Hematopoietic multipotent progenitor cell (in vitro differentiated cells): Measurements from ENCODE around the gene LILRB2. TPM values are rescaled to one million over a fixed set of nuclear protein-coding genes. Genes with fewer than 3 reads are reported as not detected.
"Not testable (repeated sequence)": the region's sequence is repeated elsewhere in the genome, so short reads cannot be mapped to it uniquely, and the experiment has no call there.

Source experiments
- DNase-seq, 3 donors: peaks; one replicate each; pipeline ENCODE4 v3.0.0-alpha.2; 2011 to 2015; ENCODE audit warnings: low read depth in 2 of 3, low spot score in 2 of 3
- small RNA-seq: library from RNA; depleted of rRNA; stranded (forward); fragments of <200 nt; gene quantifications from one replicate; pipeline ENCODE3, GENCODE V24; 2012
- total RNA-seq: library from RNA; depleted of rRNA; stranded (reverse); fragments of >200 nt; gene quantifications from one replicate; pipeline ENCODE4 v1.2.3, GENCODE V29; 2012

The LILRB2 gene
- total RNA-seq, 1 donor = 3.8 TPM

DNA sequence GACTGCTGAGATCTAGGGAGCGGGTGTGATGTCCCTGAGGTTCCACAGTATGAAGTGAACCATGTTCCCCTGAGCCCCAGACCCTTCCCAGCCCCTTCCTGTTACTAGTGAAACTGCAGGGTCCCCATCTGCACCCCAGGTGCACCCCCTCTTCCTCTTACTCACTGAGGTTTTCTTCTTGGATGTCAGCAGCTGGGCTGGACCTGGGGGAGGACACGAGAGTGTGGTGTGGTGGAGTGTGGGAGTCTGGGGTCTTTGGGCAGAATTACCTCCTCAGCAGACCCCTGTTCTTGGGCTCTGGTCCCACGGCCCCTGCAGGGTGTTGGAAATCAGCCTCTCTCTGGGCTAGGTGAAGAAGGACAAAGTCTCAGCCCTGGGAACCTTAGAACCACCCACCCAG, 35.0 kb downstream of the LILRB2 start:
- DNase-seq = no peak

DNA sequence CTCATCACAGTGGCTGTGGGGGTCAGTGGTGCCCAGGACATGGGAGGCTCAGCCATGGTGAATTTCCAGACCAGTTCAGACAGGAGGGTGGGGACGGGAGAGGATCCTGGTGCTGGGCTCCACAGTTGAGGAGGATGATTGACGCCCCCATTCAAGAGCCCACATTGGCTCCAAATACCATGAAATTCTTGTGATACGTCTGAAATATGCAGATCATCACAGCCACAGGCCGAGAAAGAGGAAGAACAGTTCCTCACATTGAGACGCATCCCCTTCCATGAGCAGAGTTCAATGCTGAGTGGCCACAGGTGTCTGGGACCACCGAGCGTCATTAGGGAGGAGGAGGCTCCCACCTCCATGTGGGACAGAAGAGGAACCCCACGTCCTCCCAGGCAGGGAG, 37.1 kb downstream of the LILRB2 start:
- not testable (repeated sequence) for DNase-seq

DNA sequence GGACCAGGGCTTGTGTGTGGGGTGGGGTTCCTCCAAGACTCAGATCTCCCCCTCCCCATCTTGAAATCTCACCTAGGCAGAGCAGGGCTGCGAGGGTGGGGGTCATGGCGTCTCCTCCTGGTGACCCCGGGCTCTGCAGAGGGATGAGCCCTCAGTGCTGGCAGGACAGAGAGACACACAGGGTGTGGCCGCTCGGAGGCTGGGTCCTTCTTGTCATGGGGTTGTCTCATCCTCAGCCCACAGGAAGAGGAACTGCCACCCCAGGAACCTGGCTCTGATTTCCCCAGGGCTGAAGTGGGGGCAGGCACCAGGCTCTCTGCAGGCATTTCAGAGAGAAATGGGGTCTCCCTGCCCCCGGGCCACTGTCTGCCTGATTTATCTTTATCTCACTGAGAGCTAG, 38.3 kb downstream of the LILRB2 start, which contains the start of gene LILRA6:
LILRA6 (minus strand) TSS at position 145 of the 400 bp plus-strand sequence.
- DNase-seq = not testable (repeated sequence)

DNA sequence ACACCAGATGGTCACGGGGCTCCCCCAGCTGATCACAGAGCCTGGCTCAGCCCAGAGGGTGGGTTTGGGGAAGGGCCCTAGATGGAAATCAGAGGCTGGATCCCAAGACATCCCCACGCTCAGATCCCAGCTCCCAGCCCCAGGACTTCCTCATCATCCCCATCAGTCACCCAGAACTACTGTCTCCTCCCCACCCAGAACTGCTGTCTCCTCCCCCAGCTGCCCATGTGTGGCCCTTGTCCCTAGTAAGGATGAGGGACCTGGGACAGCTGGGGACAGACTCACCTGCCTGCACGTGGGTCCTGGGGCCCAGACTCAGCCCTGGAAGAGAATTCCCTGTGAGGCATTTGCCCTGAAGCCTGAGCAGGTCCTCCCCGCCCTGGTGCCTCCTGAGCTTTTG, 38.7 kb downstream of the LILRB2 start:
- not testable (repeated sequence) for DNase-seq

DNA sequence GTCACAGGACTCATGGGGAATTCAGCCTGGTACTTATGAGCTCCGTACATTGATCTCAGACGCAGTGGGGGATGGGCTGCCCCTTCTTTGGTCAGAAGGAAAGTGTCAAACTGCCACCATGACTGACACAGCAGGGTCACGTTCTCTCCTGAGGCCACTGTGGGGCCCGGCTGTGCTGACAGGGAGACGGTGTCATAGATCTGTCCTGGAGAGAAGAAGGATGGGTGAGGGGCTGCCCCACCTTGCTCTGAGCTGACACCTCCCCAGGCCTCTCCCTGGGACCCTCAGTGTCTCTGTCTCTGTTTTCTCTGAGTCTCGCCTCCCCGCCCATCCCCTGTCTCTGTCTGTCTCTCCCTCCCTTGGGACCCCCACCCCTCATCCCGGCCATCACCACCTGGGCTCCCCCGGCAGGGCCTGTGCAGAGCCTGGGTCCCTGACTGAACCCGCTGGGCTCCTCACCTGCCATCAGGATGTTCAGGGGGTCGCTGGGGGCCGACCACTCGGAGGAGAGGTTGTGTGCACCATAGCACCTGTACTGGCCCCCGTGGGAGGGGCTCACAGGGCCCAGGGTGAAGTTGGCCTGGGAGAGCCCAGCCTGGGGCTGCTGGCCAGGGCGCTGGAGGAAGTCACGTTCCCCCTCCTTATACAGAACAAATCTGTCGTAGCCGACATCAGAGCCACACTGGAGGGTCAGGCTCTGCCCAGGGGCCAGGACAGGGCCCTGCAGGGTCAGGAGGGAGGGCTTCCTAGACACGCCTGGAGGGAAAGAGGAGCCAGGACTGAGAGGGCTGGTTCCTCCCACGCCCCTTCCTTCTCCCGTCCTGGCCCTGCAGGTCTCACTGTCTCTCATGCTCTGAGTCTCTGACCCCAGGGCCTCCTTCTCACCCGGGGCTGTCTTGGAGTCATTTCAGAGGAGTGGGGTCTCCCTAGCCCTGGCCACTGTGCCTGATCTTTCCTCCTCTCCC, 40.3 kb downstream of the LILRB2 start:
- not testable (repeated sequence) for DNase-seq

- not testable (repeated sequence) for DNase-seq
Measured at GRCh38 chr19:54239491-54240371, 41.2 kb downstream of the LILRB2 start.

DNA sequence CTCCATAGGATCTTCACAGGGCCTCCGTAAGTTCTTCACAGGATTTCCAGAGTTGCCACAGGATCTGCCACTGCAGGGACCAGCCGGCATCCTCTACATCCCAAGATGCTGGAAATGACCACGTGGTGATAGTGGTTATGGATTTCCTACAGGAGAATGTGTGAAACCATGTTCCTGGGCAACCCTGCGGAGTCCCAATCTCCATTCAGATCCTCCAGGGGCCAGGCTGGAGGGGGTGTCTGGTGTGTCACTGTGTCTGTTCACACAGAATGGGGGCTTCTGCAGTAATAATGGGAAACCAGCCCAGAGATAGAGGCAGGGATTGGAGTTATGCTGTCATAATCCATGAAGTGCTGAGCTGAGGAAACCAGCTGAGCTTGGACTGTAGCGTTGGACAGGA, 47.0 kb downstream of the LILRB2 start:
- DNase-seq = no peak

GRCh38 chr19:54231077-54231931, 49.6 kb downstream of the LILRB2 start:
- DNase-seq = peak; percentile 82 to 93 (median 90)

- no peak for DNase-seq
Measured at GRCh38 chr19:54230031-54230430, 50.9 kb downstream of the LILRB2 start.

- no peak for DNase-seq
Measured at GRCh38 chr19:54229146-54229545, 51.8 kb downstream of the LILRB2 start.

GRCh38 chr19:54224619-54225018, 56.3 kb downstream of the LILRB2 start:
- DNase-seq = not testable (repeated sequence)

DNA sequence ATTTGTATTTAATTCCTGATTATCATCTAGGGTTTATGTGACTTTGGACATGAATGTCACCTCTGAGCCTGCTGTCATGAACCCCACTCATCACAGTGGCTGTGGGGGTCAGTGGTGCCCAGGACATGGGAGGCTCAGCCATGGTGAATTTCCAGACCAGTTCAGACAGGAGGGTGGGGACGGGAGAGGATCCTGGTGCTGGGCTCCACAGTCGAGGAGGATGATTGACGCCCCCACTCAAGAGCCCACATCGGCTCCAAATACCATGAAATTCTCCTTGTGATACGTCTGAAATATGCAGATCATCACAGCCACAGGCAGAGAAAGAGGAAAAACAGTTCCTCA, 57.0 kb downstream of the LILRB2 start:
- not testable (repeated sequence) for DNase-seq

Small RNA genes lying within 50 kb of the gene (small RNA-seq; reads per million reads assigned to genes)
- gene AC245884.12 = not detected
- gene MIR4752 = not detected
- gene RNU6-1307P = not detected

Other genes starting within 250 kb of the LILRB2 start
- gene VSTM1, start 217.2 kb downstream of the LILRB2 start, total RNA-seq = 2.2 TPM
- not detected for gene TARM1, start 199.7 kb downstream of the LILRB2 start, total RNA-seq
- 0.54 TPM for gene OSCAR, start 180.3 kb downstream of the LILRB2 start, total RNA-seq
- 18.9 TPM for gene NDUFA3, start 178.3 kb downstream of the LILRB2 start, total RNA-seq
- 14.3 TPM for gene TFPT, start 165.5 kb downstream of the LILRB2 start, total RNA-seq
- 77.0 TPM for gene PRPF31, start 165.4 kb downstream of the LILRB2 start, total RNA-seq
- 20.2 TPM for gene CNOT3, start 143.3 kb downstream of the LILRB2 start, total RNA-seq
- gene LENG1, start 121.4 kb downstream of the LILRB2 start, total RNA-seq = 4.8 TPM
- under 0.01 TPM for gene TMC4, start 108.0 kb downstream of the LILRB2 start, total RNA-seq
- 270 TPM for gene MBOAT7, start 91.5 kb downstream of the LILRB2 start, total RNA-seq
- gene TSEN34, start 89.8 kb downstream of the LILRB2 start, total RNA-seq = 80.0 TPM
- gene RPS9, start 80.3 kb downstream of the LILRB2 start, total RNA-seq = 4,994 TPM
- gene LILRB3, start 58.1 kb downstream of the LILRB2 start, total RNA-seq = 1.1 TPM
- 0.27 TPM for gene LILRA6, start 38.3 kb downstream of the LILRB2 start, total RNA-seq
- gene LILRB5, start 23.8 kb downstream of the LILRB2 start, total RNA-seq = under 0.01 TPM
- 3.8 TPM for gene LILRA5, start 32.1 kb upstream of the LILRB2 start, total RNA-seq
- 0.27 TPM for gene LILRA4, start 58.1 kb upstream of the LILRB2 start, total RNA-seq
- 166 TPM for gene LAIR1, start 83.8 kb upstream of the LILRB2 start, total RNA-seq
- gene TTYH1, start 134.4 kb upstream of the LILRB2 start, total RNA-seq = 0.81 TPM
- 170 TPM for gene LENG8, start 168.1 kb upstream of the LILRB2 start, total RNA-seq
- 10.8 TPM for gene LENG9, start 182.7 kb upstream of the LILRB2 start, total RNA-seq
- gene CDC42EP5, start 192.2 kb upstream of the LILRB2 start, total RNA-seq = 0.54 TPM
- not detected for gene LAIR2, start 221.7 kb upstream of the LILRB2 start, total RNA-seq